Measurements from ENCODE around the gene SERPINE3. TPM values are rescaled to one million over a fixed set of nuclear protein-coding genes. Genes with fewer than 3 reads are reported as not detected.

SERPINE3 gene
- total RNA-seq, 1 donor from 2014 or later: 0.47 TPM

- H3K27me3 ChIP-seq: no peaks in the 10 kb centered on the region
- peaks cover 84% of the 10 kb centered on the region for H3K4me1 ChIP-seq
- peak overlapping the region; percentile 97 for H3K27ac ChIP-seq
- peak overlapping the region; percentile 40 for H3K4me2 ChIP-seq
- H3K9me3 Mint-ChIP-seq: no peaks in the 10 kb centered on the region
- H3K9ac ChIP-seq: no peak overlapping the region
- peak overlapping the region; percentile 26 for H3K27ac Mint-ChIP-seq
- peaks cover 32% of the 10 kb centered on the region for H3K4me1 Mint-ChIP-seq
- H3K36me3 ChIP-seq: no peaks in the 10 kb centered on the region
- peaks cover 2% of the 10 kb centered on the region for H3K36me3 Mint-ChIP-seq
- no peaks in the 10 kb centered on the region for H3K27me3 Mint-ChIP-seq (ENCODE audit: insufficient read depth, low read depth)
- no peak overlapping the region for H2AFZ ChIP-seq (replicated peaks)
- no peaks in the 10 kb centered on the region for H3K79me2 ChIP-seq (ENCODE audit: low read depth)
- peak overlapping the region; percentile 7 for H3K4me3 ChIP-seq
- H3K9me3 ChIP-seq (ENCODE audit: low read depth): no peaks in the 10 kb centered on the region
- no peaks in the 10 kb centered on the region for H4K20me1 ChIP-seq (ENCODE audit: low read depth)
- TF ChIP-seq EZH2 (IDR thresholded peaks at IDR 0.05) (no peak), EZH2phosphoT487 (IDR thresholded peaks at IDR 0.05) (no peak), CTCF (IDR thresholded peaks at IDR 0.05) (no peak)
- H3K4me3 Mint-ChIP-seq: no peak overlapping the region
- peak; percentile 52 for DNase-seq (ENCODE audit: low spot score)
- peaks cover 69% of the 10 kb centered on the region for H3F3A ChIP-seq (ENCODE audit: low read depth)
These were observed 28.3 kb upstream of the SERPINE3 start for GRCh38 chr13:51311231-51311630.

GRCh38 chr13:51311957-51312520, 27.5 kb upstream of the SERPINE3 start:
- H3K27ac ChIP-seq: peak overlapping the region; percentile 97
- peak overlapping the region; percentile 61 for H3K27ac Mint-ChIP-seq
- no peak overlapping the region for H3K9ac ChIP-seq
- H3F3A ChIP-seq (ENCODE audit: low read depth): peaks cover 69% of the 10 kb centered on the region
- TF ChIP-seq EZH2 (IDR thresholded peaks at IDR 0.05): no peak
- TF ChIP-seq CTCF (IDR thresholded peaks at IDR 0.05): no peak
- TF ChIP-seq EZH2phosphoT487 (IDR thresholded peaks at IDR 0.05): no peak
- no peaks in the 10 kb centered on the region for H3K27me3 ChIP-seq
- H3K4me2 ChIP-seq: peak overlapping the region; percentile 67
- peak; percentile 88 for DNase-seq (ENCODE audit: low spot score)
- H3K27me3 Mint-ChIP-seq (ENCODE audit: insufficient read depth, low read depth): no peaks in the 10 kb centered on the region
- peaks cover 32% of the 10 kb centered on the region for H3K4me1 Mint-ChIP-seq
- H3K4me3 Mint-ChIP-seq: no peak overlapping the region
- peaks cover 2% of the 10 kb centered on the region for H3K36me3 Mint-ChIP-seq
- H4K20me1 ChIP-seq (ENCODE audit: low read depth): no peaks in the 10 kb centered on the region
- H3K9me3 ChIP-seq (ENCODE audit: low read depth): no peaks in the 10 kb centered on the region
- H3K4me3 ChIP-seq: peak overlapping the region; percentile 7
- H2AFZ ChIP-seq (replicated peaks): no peak overlapping the region
- H3K79me2 ChIP-seq (ENCODE audit: low read depth): no peaks in the 10 kb centered on the region
- no peaks in the 10 kb centered on the region for H3K36me3 ChIP-seq
- H3K9me3 Mint-ChIP-seq: no peaks in the 10 kb centered on the region
- H3K4me1 ChIP-seq: peaks cover 79% of the 10 kb centered on the region

- no peak overlapping the region for H3K4me3 ChIP-seq
- Mint-ChIP-seq H3K4me1 (peaks cover 30% of the 10 kb centered on the region), H3K4me3 (no peak overlapping the region), H3K27ac (no peak overlapping the region), H3K27me3 (ENCODE audit: insufficient read depth, low read depth) (no peaks in the 10 kb centered on the region), H3K36me3 (peaks cover 2% of the 10 kb centered on the region), H3K9me3 (no peaks in the 10 kb centered on the region)
- H3K36me3 ChIP-seq: no peaks in the 10 kb centered on the region
- TF ChIP-seq EZH2phosphoT487 (IDR thresholded peaks at IDR 0.05) (no peak), CTCF (IDR thresholded peaks at IDR 0.05) (no peak), EZH2 (IDR thresholded peaks at IDR 0.05) (no peak)
- peaks cover 65% of the 10 kb centered on the region for H3F3A ChIP-seq (ENCODE audit: low read depth)
- H3K4me2 ChIP-seq: no peak overlapping the region
- H3K9me3 ChIP-seq (ENCODE audit: low read depth): no peaks in the 10 kb centered on the region
- no peak overlapping the region for H2AFZ ChIP-seq (replicated peaks)
- H3K9ac ChIP-seq: no peak overlapping the region
- no peaks in the 10 kb centered on the region for H4K20me1 ChIP-seq (ENCODE audit: low read depth)
- no peak for DNase-seq (ENCODE audit: low spot score)
- H3K27ac ChIP-seq: no peak overlapping the region
- no peaks in the 10 kb centered on the region for H3K79me2 ChIP-seq (ENCODE audit: low read depth)
- H3K4me1 ChIP-seq: peaks cover 65% of the 10 kb centered on the region
- H3K27me3 ChIP-seq: no peaks in the 10 kb centered on the region
These were observed 25.9 kb upstream of the SERPINE3 start for GRCh38 chr13:51313619-51314018.
